ENCODE measurements around the gene ANKRD34C.

- TF ChIP-seq, protein P1, sequence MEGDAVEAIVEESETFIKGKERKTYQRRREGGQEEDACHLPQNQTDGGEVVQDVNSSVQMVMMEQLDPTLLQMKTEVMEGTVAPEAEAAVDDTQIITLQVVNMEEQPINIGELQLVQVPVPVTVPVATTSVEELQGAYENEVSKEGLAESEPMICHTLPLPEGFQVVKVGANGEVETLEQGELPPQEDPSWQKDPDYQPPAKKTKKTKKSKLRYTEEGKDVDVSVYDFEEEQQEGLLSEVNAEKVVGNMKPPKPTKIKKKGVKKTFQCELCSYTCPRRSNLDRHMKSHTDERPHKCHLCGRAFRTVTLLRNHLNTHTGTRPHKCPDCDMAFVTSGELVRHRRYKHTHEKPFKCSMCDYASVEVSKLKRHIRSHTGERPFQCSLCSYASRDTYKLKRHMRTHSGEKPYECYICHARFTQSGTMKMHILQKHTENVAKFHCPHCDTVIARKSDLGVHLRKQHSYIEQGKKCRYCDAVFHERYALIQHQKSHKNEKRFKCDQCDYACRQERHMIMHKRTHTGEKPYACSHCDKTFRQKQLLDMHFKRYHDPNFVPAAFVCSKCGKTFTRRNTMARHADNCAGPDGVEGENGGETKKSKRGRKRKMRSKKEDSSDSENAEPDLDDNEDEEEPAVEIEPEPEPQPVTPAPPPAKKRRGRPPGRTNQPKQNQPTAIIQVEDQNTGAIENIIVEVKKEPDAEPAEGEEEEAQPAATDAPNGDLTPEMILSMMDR (IDR thresholded peaks at IDR 0.05) = no peak
- TF ChIP-seq EZH2 (IDR thresholded peaks at IDR 0.05; ENCODE audit: borderline replicate concordance, insufficient read depth, low read depth, low read length, poor library complexity, severe bottlenecking) = no peak
These were observed 39.4 kb downstream of the ANKRD34C start for GRCh38 chr15:79321876-79322275.

Measured in B cell (primary cell).